Measurements from ENCODE around the gene GPAM. TPM values are rescaled to one million over a fixed set of nuclear protein-coding genes. Genes with fewer than 3 reads are reported as not detected.

The GPAM gene
- total RNA-seq, 1 donor from 2014 or later = 15.4 TPM

- H2AFZ ChIP-seq (ENCODE audit: low read depth, low read length) = no peak overlapping the region
- H3K27ac ChIP-seq (ENCODE audit: low read depth, low read length) = no peak overlapping the region
- no peak overlapping the region for H3K4me3 Mint-ChIP-seq (ENCODE audit: unreplicated experiment)
- H3K27ac Mint-ChIP-seq (ENCODE audit: unreplicated experiment) = peak overlapping the region; percentile 67
- no peak for FAIRE-seq
- peaks cover 14% of the 10 kb centered on the region for H3K4me1 Mint-ChIP-seq (ENCODE audit: low read depth, unreplicated experiment)
- H3K36me3 ChIP-seq (ENCODE audit: insufficient read depth, low read length) = no peaks in the 10 kb centered on the region
- no peaks in the 10 kb centered on the region for H3K79me2 ChIP-seq (ENCODE audit: insufficient read depth, low read length)
- no peaks in the 10 kb centered on the region for H4K20me1 ChIP-seq (ENCODE audit: insufficient read depth, low read length)
- no peaks in the 10 kb centered on the region for H3K27me3 Mint-ChIP-seq (ENCODE audit: low read depth, unreplicated experiment)
- no peak overlapping the region for H3K4me2 ChIP-seq (ENCODE audit: low read length)
- H3K9ac ChIP-seq (ENCODE audit: low read length) = no peak overlapping the region
- peaks cover 5% of the 10 kb centered on the region for H3K9me3 Mint-ChIP-seq (ENCODE audit: unreplicated experiment)
- peaks cover 6% of the 10 kb centered on the region for H3K36me3 Mint-ChIP-seq (ENCODE audit: low read depth, unreplicated experiment)
- H3K27me3 ChIP-seq (ENCODE audit: insufficient read depth, low read length) = no peaks in the 10 kb centered on the region
- H3K4me3 ChIP-seq (ENCODE audit: insufficient read depth, low read depth, low read length) = no peak overlapping the region
- TF ChIP-seq CTCF (IDR thresholded peaks at IDR 0.05; ENCODE audit: insufficient read depth, low read depth, low read length) (no peak), EZH2 (IDR thresholded peaks at IDR 0.05; ENCODE audit: insufficient read depth, low read length) (no peak)
- H3K4me1 ChIP-seq (ENCODE audit: insufficient read depth, low read length) = no peaks in the 10 kb centered on the region
- H3K9me3 ChIP-seq (ENCODE audit: insufficient read depth, low read depth, low read length) = peaks cover 8% of the 10 kb centered on the region
- DNase-seq (ENCODE audit: low read depth) = no peak
Measured at GRCh38 chr10:112226439-112227248, 43.1 kb upstream of the GPAM start.

- peaks cover 5% of the 10 kb centered on the region for H3K9me3 Mint-ChIP-seq (ENCODE audit: unreplicated experiment)
- peaks cover 13% of the 10 kb centered on the region for H3K4me1 Mint-ChIP-seq (ENCODE audit: low read depth, unreplicated experiment)
- no peak overlapping the region for H3K27ac ChIP-seq (ENCODE audit: low read depth, low read length)
- H3K27ac Mint-ChIP-seq (ENCODE audit: unreplicated experiment) = peak overlapping the region; percentile 41
- TF ChIP-seq EZH2 (IDR thresholded peaks at IDR 0.05; ENCODE audit: insufficient read depth, low read length) (no peak), CTCF (IDR thresholded peaks at IDR 0.05; ENCODE audit: insufficient read depth, low read depth, low read length) (no peak)
- H3K9me3 ChIP-seq (ENCODE audit: insufficient read depth, low read depth, low read length) = peaks cover 8% of the 10 kb centered on the region
- H3K36me3 Mint-ChIP-seq (ENCODE audit: low read depth, unreplicated experiment) = peaks cover 6% of the 10 kb centered on the region
- no peak overlapping the region for H2AFZ ChIP-seq (ENCODE audit: low read depth, low read length)
- no peaks in the 10 kb centered on the region for H3K27me3 Mint-ChIP-seq (ENCODE audit: low read depth, unreplicated experiment)
- FAIRE-seq (no peak), DNase-seq (ENCODE audit: low read depth) (no peak)
- no peak overlapping the region for H3K4me2 ChIP-seq (ENCODE audit: low read length)
- H3K4me1 ChIP-seq (ENCODE audit: insufficient read depth, low read length) = no peaks in the 10 kb centered on the region
- H3K79me2 ChIP-seq (ENCODE audit: insufficient read depth, low read length) = no peaks in the 10 kb centered on the region
- H3K36me3 ChIP-seq (ENCODE audit: insufficient read depth, low read length) = no peaks in the 10 kb centered on the region
- H4K20me1 ChIP-seq (ENCODE audit: insufficient read depth, low read length) = no peaks in the 10 kb centered on the region
- no peak overlapping the region for H3K4me3 Mint-ChIP-seq (ENCODE audit: unreplicated experiment)
- no peaks in the 10 kb centered on the region for H3K27me3 ChIP-seq (ENCODE audit: insufficient read depth, low read length)
- H3K9ac ChIP-seq (ENCODE audit: low read length) = no peak overlapping the region
- no peak overlapping the region for H3K4me3 ChIP-seq (ENCODE audit: insufficient read depth, low read depth, low read length)
Measured at GRCh38 chr10:112225771-112226438, 42.3 kb upstream of the GPAM start.

All from astrocyte (in vitro differentiated cells and primary cell).